Activated B cell treated with CpG ODN at 0.5 μM for 24 hours (primary cell): ENCODE measurements around the gene PPP2R5A. TPM values are rescaled to one million over a fixed set of nuclear protein-coding genes. Genes with fewer than 3 reads are reported as not detected.

Experiments
- ATAC-seq: fragments of 200-7000 bp; cut with Tn5 transposase; one replicate; pipeline ENCODE4 v1.10.0; 2021; ENCODE audit warnings: low read depth, mild to moderate bottlenecking, moderate library complexity
- CTCF ChIA-PET: fragments of 350-600 bp; sonication (Branson Sonifier 250); formaldehyde crosslinking; loops from one replicate; lab custom pipeline; 2021; ENCODE audit warnings: antibody characterized with exemption; lab: Charles Lee
- POLR2A ChIA-PET: fragments of 350-600 bp; sonication (Branson Sonifier 250); formaldehyde crosslinking; loops from one replicate; lab custom pipeline; 2021; ENCODE audit warnings: antibody characterized with exemption; lab: Charles Lee
- DNase-seq: peaks from one replicate; pipeline ENCODE4 v3.0.0; 2022
- H3K27ac Mint-ChIP-seq: one replicate; pipeline ENCODE4 v1.8.0; 2020; ENCODE audit warnings: mixed read lengths
- H3K27me3 Mint-ChIP-seq: one replicate; pipeline ENCODE4 v1.8.0; 2021; ENCODE audit warnings: mixed read lengths
- H3K36me3 Mint-ChIP-seq: one replicate; pipeline ENCODE4 v1.8.0; 2021; ENCODE audit warnings: low read depth, mixed read lengths
- H3K4me1 Mint-ChIP-seq: one replicate; pipeline ENCODE4 v1.8.0; 2021; ENCODE audit warnings: mixed read lengths
- H3K4me3 Mint-ChIP-seq: one replicate; pipeline ENCODE4 v1.8.0; 2020; ENCODE audit warnings: mild to moderate bottlenecking, mixed read lengths
- H3K9me3 Mint-ChIP-seq: one replicate; pipeline ENCODE4 v1.8.0; 2020; ENCODE audit warnings: mixed read lengths
- intact Hi-C: fragments of 100-400 bp; cut with micrococcal nuclease; formaldehyde crosslinking; loops from one replicate; pipeline ENCODE4 v1.15.1; 2024
- total RNA-seq: library from RNA; stranded (reverse); gene quantifications from 2 replicates; pipeline ENCODE4 v1.2.3, GENCODE V29; 2022
- TF ChIP-seq, protein P1 (sequence below): fragments of 200-600 bp; IDR thresholded peaks from one replicate; pipeline ENCODE4 v1.8.0; 2022; ENCODE audit warnings: antibody characterized with exemption, mild to moderate bottlenecking

The PPP2R5A gene
- total RNA-seq, 1 donor from 2014 or later = 31.6 TPM

DNA sequence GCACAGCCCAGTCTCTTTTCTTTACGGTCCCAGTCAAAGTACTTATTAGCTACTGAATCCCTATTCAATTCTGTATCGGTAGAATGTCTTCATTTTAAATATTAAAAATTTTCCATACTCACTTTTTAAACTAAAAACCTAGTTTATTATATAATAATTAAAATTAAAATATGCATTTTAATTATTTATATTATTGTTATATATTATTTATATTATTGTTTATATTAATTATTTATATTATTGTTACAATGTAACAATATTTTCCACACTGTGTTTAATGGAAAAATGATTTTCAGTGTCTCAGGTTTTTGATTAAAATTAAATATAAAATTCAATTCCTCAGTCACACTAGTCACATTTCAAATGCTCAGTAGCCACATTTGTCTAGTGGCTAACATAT, 18.2 kb upstream of the PPP2R5A start:
- intact Hi-C loops = no loop called here
- TF ChIP-seq, protein P1, sequence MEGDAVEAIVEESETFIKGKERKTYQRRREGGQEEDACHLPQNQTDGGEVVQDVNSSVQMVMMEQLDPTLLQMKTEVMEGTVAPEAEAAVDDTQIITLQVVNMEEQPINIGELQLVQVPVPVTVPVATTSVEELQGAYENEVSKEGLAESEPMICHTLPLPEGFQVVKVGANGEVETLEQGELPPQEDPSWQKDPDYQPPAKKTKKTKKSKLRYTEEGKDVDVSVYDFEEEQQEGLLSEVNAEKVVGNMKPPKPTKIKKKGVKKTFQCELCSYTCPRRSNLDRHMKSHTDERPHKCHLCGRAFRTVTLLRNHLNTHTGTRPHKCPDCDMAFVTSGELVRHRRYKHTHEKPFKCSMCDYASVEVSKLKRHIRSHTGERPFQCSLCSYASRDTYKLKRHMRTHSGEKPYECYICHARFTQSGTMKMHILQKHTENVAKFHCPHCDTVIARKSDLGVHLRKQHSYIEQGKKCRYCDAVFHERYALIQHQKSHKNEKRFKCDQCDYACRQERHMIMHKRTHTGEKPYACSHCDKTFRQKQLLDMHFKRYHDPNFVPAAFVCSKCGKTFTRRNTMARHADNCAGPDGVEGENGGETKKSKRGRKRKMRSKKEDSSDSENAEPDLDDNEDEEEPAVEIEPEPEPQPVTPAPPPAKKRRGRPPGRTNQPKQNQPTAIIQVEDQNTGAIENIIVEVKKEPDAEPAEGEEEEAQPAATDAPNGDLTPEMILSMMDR = no peak
- POLR2A ChIA-PET = no interaction called here

DNA sequence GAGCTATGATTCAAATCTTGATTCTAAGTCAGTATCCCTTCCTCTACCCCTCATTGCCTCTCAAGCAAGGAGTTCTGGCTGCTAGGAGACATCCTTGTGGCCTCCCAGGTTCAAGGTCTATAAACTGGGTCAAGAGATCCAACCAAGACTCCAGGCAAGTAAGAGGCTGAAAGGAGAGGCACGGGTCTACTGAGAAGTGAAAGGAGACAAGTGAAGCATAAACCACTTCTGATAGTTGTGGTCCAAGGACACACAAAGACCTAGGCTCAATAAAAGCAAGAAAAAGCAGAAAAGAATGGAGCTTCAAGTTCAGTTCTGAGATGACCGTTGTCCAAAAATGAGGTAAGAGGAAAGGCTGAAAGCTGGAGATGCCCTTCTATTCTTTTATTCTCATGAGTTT, 17.8 kb upstream of the PPP2R5A start:
- Mint-ChIP-seq H3K4me3 (no peak overlapping the region), H3K27ac (no peak overlapping the region), H3K9me3 (no peaks in the 10 kb centered on the region), H3K36me3 (no peaks in the 10 kb centered on the region), H3K27me3 (peaks cover 5% of the 10 kb centered on the region), H3K4me1 (peaks cover 9% of the 10 kb centered on the region)
- TF ChIP-seq, protein P1 = no peak
- ChIA-PET CTCF (no interaction called here), POLR2A (no interaction called here)
- no peak for ATAC-seq
- intact Hi-C loops = no loop called here
- no peak for DNase-seq

More for the DNA sequence above, 18.2 kb upstream of the PPP2R5A start:
- H3K4me3 Mint-ChIP-seq = no peak overlapping the region
- ATAC-seq (no peak), DNase-seq (no peak)
- CTCF ChIA-PET = no interaction called here
- H3K27ac Mint-ChIP-seq = no peak overlapping the region
- H3K27me3 Mint-ChIP-seq = peaks cover 5% of the 10 kb centered on the region
- H3K4me1 Mint-ChIP-seq = peaks cover 9% of the 10 kb centered on the region
- no peaks in the 10 kb centered on the region for H3K36me3 Mint-ChIP-seq
- H3K9me3 Mint-ChIP-seq = no peaks in the 10 kb centered on the region

DNA sequence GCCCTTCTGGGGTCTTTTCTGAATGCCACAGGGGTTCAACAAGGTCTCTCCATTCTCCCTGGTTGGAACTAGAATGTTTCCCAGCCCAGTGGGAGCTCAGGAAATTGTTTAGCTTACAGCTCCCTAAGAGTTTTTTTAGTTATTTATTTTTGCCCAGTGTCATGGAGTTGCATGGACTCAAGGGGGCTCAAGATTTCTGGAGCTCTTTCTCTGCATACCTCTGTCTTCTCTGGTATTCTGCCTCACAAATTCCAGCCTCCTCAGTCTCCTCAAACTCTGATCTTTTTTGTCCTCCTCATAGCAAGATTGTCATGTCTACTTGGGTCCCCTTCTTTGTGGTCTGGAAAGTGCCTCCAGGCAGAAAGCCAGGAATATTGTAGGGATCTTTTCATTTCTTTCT, 15.9 kb upstream of the PPP2R5A start:
- peaks cover 5% of the 10 kb centered on the region for H3K27me3 Mint-ChIP-seq
- ATAC-seq (no peak), DNase-seq (no peak)
- no peak overlapping the region for H3K4me3 Mint-ChIP-seq
- CTCF ChIA-PET = no interaction called here
- H3K4me1 Mint-ChIP-seq = peaks cover 9% of the 10 kb centered on the region
- intact Hi-C loops = no loop called here
- POLR2A ChIA-PET = no interaction called here
- no peaks in the 10 kb centered on the region for H3K9me3 Mint-ChIP-seq
- TF ChIP-seq, protein P1 = no peak
- H3K36me3 Mint-ChIP-seq = no peaks in the 10 kb centered on the region
- no peak overlapping the region for H3K27ac Mint-ChIP-seq

DNA sequence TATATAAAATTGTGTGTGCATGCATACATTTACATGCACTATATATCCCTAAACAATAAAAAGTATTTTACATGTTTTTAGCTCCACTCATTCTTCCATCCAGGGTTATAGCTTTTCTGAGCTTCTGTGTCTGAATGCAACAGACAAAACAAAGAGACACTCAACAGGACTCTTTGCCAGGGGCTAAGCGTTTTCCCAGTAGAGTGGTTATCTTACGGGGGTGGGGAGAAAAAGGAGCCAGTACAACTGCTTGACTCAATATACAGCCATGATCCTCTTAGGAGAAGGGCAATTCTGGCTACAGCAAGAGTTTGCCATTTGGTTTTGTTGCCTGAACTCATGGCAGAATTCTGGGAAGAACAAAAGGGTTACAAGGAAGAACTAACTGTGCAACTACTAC, 14.6 kb upstream of the PPP2R5A start:
- intact Hi-C loops = no loop called here
- no peak overlapping the region for H3K4me3 Mint-ChIP-seq
- H3K36me3 Mint-ChIP-seq = no peaks in the 10 kb centered on the region
- peaks cover 5% of the 10 kb centered on the region for H3K27me3 Mint-ChIP-seq
- DNase-seq (no peak), ATAC-seq (no peak)
- ChIA-PET POLR2A (no interaction called here), CTCF (no interaction called here)
- peaks cover 9% of the 10 kb centered on the region for H3K4me1 Mint-ChIP-seq
- H3K9me3 Mint-ChIP-seq = no peaks in the 10 kb centered on the region
- TF ChIP-seq, protein P1 = no peak
- H3K27ac Mint-ChIP-seq = no peak overlapping the region

DNA sequence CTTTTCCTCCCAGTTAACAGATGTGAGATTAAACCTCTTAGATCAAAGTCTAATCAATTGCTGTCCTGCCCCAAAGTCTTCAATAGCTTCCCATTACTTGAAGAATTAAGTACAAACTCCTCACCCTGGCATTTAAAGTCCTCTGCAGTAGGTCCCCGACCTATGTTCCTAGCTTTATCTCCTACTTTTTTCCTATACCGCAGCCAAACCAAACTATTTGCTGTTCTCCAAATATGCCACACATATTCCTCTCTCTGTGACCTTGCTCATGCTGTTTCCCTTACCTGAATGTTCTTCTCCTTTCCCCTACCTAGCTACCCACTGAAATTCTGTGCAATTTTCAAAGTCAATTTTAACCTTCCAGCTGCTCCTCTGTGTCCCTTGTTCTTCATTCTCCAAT, 14.0 kb upstream of the PPP2R5A start:
- peaks cover 9% of the 10 kb centered on the region for H3K4me1 Mint-ChIP-seq
- no peaks in the 10 kb centered on the region for H3K9me3 Mint-ChIP-seq
- H3K36me3 Mint-ChIP-seq = no peaks in the 10 kb centered on the region
- ATAC-seq = no peak
- H3K27me3 Mint-ChIP-seq = peaks cover 5% of the 10 kb centered on the region
- TF ChIP-seq, protein P1 = no peak
- ChIA-PET POLR2A (no interaction called here), CTCF (no interaction called here)
- no peak overlapping the region for H3K4me3 Mint-ChIP-seq
- DNase-seq = no peak
- no peak overlapping the region for H3K27ac Mint-ChIP-seq
- intact Hi-C loops = no loop called here
